Endothelial cell of umbilical vein (primary cell): ENCODE measurements around the gene TIMM50.

Experiments used
- CTCF ChIP-seq, 2 donors: IDR thresholded peaks; 1 replicate in 1 of 2; 2 replicates in 1 of 2; pipeline ENCODE4 v1.5.1; 2011; ENCODE audit warnings: low read length in 2 of 2, mild to moderate bottlenecking in 2 of 2, moderate library complexity in 2 of 2, control low read depth in 1 of 2, inconsistent platforms in 1 of 2, low read depth in 1 of 2; ENCODE audit not compliant: insufficient read depth in 1 of 2; ENCODE audit errors: extremely low read depth in 1 of 2
- FOS ChIP-seq: IDR thresholded peaks from 2 replicates; pipeline ENCODE4 v1.6.1; 2011; ENCODE audit warnings: mild to moderate bottlenecking, low read length, moderate library complexity, borderline replicate concordance; ENCODE audit not compliant: insufficient read depth
- GATA2 ChIP-seq: IDR thresholded peaks from 2 replicates; pipeline ENCODE4 v1.7.0; 2011; ENCODE audit warnings: low read depth, mild to moderate bottlenecking, moderate library complexity, mixed read lengths, low read length; ENCODE audit not compliant: insufficient read length, insufficient read depth
- JUN ChIP-seq: IDR thresholded peaks from 2 replicates; pipeline ENCODE4 v1.6.1; 2011; ENCODE audit warnings: borderline replicate concordance, low read depth; ENCODE audit not compliant: insufficient read length, insufficient read depth
- MAX ChIP-seq: IDR thresholded peaks from 2 replicates; pipeline ENCODE4 v1.6.1; 2011; ENCODE audit not compliant: insufficient read depth, insufficient read length
- POLR2A ChIP-seq: IDR thresholded peaks from 2 replicates; pipeline ENCODE4 v1.6.1; 2012; ENCODE audit warnings: low read depth, mild to moderate bottlenecking, control low read depth, low read length
- POLR2AphosphoS5 ChIP-seq: IDR thresholded peaks from 2 replicates; pipeline ENCODE4 v1.6.1; 2012; ENCODE audit warnings: low read depth, mild to moderate bottlenecking, control low read depth, low read length, moderate library complexity; ENCODE audit not compliant: insufficient read depth

DNA sequence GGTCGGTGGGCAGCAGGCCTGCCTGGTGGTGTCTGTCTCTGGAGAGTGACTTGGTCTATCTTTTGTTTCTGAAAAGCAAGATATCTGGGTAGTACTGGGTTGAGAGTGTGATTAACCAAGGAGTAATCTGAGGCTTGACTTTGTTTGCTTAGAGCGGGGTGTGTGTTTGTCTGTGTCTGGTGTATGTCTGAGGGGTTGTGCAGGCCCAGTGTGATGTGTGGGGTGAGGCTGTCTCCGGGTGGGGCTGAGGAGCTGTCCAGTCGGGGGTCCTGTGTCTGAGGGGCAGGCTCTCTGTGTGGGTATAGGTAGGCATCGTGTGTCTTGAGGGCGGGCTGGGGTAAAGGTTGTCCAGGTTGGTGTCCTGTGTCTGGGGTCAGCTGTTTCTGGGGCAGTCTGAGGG is 11.1 kb upstream of the TIMM50 start:
- no peak for TF ChIP-seq CTCF (IDR thresholded peaks at IDR 0.05; ENCODE audit: extremely low read depth in 1 of 2, insufficient read depth in 1 of 2, low read depth in 1 of 2, low read length in 2 of 2)
- no peak for TF ChIP-seq POLR2A
- no peak for TF ChIP-seq POLR2AphosphoS5
- TF ChIP-seq GATA2: no peak
- TF ChIP-seq JUN: no peak
- no peak for TF ChIP-seq FOS
- TF ChIP-seq MAX: no peak
